Tibial artery (tissue), 4 donors: ENCODE results near the gene IMMP2L.

Source experiments
- DNase-seq, 2 donors: peaks; one replicate each; pipeline ENCODE4 v3.0.0-alpha.2; 2019
- H3K27ac ChIP-seq, 2 donors: fragments of 200-600 bp; sonication (generic) in 1 of 2; 1 replicate in 1 of 2; 2 replicates in 1 of 2; pipeline ENCODE4 v1.5.1; 2018 to 2019; ENCODE audit warnings: mild to moderate bottlenecking in 1 of 2
- H3K27me3 ChIP-seq, 2 donors: fragments of 200-600 bp; sonication (generic) in 1 of 2; one replicate each; pipeline versions ENCODE4 v1.5.1 to v1.6.0; 2016 to 2019
- H3K36me3 ChIP-seq, 3 donors: fragments of 200-600 bp; sonication (generic) in 2 of 3; one replicate each; pipeline ENCODE4 v1.5.1; 2016 to 2019; ENCODE audit warnings: mild to moderate bottlenecking in 2 of 3
- H3K4me1 ChIP-seq, 4 donors: fragments of 200-600 bp; sonication (generic) in 2 of 4; 1 replicate in 3 of 4; 2 replicates in 1 of 4; pipeline ENCODE4 v1.5.1; 2016 to 2019
- H3K4me3 ChIP-seq, 2 donors: fragments of 200-600 bp; sonication (generic) in 1 of 2; 1 replicate in 1 of 2; 2 replicates in 1 of 2; pipeline ENCODE4 v1.5.1; 2018 to 2019; ENCODE audit warnings: mild to moderate bottlenecking in 2 of 2
- H3K9me3 ChIP-seq, 3 donors: fragments of 200-600 bp; sonication (generic) in 1 of 3; one replicate each; pipeline ENCODE4 v1.5.1; 2016 to 2019
- CTCF ChIP-seq, 2 experiments: fragments of 200-600 bp in 1 of 2; fragments of 450-650 bp in 1 of 2; IDR thresholded peaks; one replicate each; pipeline ENCODE4 v1.5.1; 2017 to 2019; ENCODE audit warnings: antibody characterized with exemption in 2 of 2, mild to moderate bottlenecking in 1 of 2, moderate library complexity in 1 of 2
- intact Hi-C: fragments of 100-400 bp; cut with DNase I; formaldehyde crosslinking; loops from one replicate; pipeline ENCODE4 v1.15.0; 2023; ENCODE audit warnings: low total_unique reads

IMMP2L gene

GRCh38 chr7:111080495-111081105 is 481.7 kb downstream of the IMMP2L start:
- no peaks in the 10 kb centered on the region for H3K9me3 ChIP-seq
- H3K4me3 ChIP-seq: no peak overlapping the region
- TF ChIP-seq CTCF (IDR thresholded peaks at IDR 0.05): no peak
- no peaks in the 10 kb centered on the region for H3K36me3 ChIP-seq
- no peak for DNase-seq
- peaks cover 0 to 13% (median 5%) of the 10 kb centered on the region in 4 donors for H3K4me1 ChIP-seq
- H3K27ac ChIP-seq: no peak overlapping the region
- H3K27me3 ChIP-seq: no peaks in the 10 kb centered on the region
- intact Hi-C loops: no loop called here

- H3K27me3 ChIP-seq: no peaks in the 10 kb centered on the region
- H3K36me3 ChIP-seq: no peaks in the 10 kb centered on the region
- no peak for TF ChIP-seq CTCF (IDR thresholded peaks at IDR 0.05)
- H3K9me3 ChIP-seq: no peaks in the 10 kb centered on the region
- DNase-seq: no peak
- no peak overlapping the region for H3K27ac ChIP-seq
- no peak overlapping the region for H3K4me3 ChIP-seq
- intact Hi-C loops: no loop called here
- peaks cover 0 to 25% (median under 1%) of the 10 kb centered on the region in 4 donors for H3K4me1 ChIP-seq
Measured at GRCh38 chr7:111077001-111077400, 485.3 kb downstream of the IMMP2L start.

GRCh38 chr7:111076205-111076604 is 486.1 kb downstream of the IMMP2L start:
- no peaks in the 10 kb centered on the region for H3K27me3 ChIP-seq
- H3K9me3 ChIP-seq: no peaks in the 10 kb centered on the region
- peaks cover 0 to 29% (median 0%) of the 10 kb centered on the region in 4 donors for H3K4me1 ChIP-seq
- no peak overlapping the region for H3K27ac ChIP-seq
- no peak for TF ChIP-seq CTCF (IDR thresholded peaks at IDR 0.05)
- H3K36me3 ChIP-seq: no peaks in the 10 kb centered on the region
- intact Hi-C loops: no loop called here
- no peak overlapping the region for H3K4me3 ChIP-seq
- no peak for DNase-seq

GRCh38 chr7:111075498-111075897 is 486.8 kb downstream of the IMMP2L start:
- no peaks in the 10 kb centered on the region for H3K9me3 ChIP-seq
- no peaks in the 10 kb centered on the region for H3K36me3 ChIP-seq
- intact Hi-C loops: no loop called here
- peaks cover 0 to 30% (median 0%) of the 10 kb centered on the region in 4 donors for H3K4me1 ChIP-seq
- H3K27me3 ChIP-seq: no peaks in the 10 kb centered on the region
- no peak overlapping the region for H3K4me3 ChIP-seq
- H3K27ac ChIP-seq: no peak overlapping the region
- no peak for DNase-seq
- no peak for TF ChIP-seq CTCF (IDR thresholded peaks at IDR 0.05)

GRCh38 chr7:111074748-111075146 is 487.5 kb downstream of the IMMP2L start:
- DNase-seq: no peak
- no peaks in the 10 kb centered on the region for H3K27me3 ChIP-seq
- no peak overlapping the region for H3K4me3 ChIP-seq
- no peak for TF ChIP-seq CTCF (IDR thresholded peaks at IDR 0.05)
- no peaks in the 10 kb centered on the region for H3K36me3 ChIP-seq
- intact Hi-C loops: no loop called here
- peaks cover 0 to 37% (median 0%) of the 10 kb centered on the region in 4 donors for H3K4me1 ChIP-seq
- H3K9me3 ChIP-seq: no peaks in the 10 kb centered on the region
- H3K27ac ChIP-seq: no peak overlapping the region
